Transverse colon (tissue), 4 donors: ENCODE results near the gene TRABD2B.

Experiments used
- EP300 ChIP-seq: sonication (generic); formaldehyde crosslinking; IDR thresholded peaks from one replicate; pipeline ENCODE4 v1.6.1; 2017; ENCODE audit warnings: antibody characterized with exemption, low read depth
- POLR2A ChIP-seq: fragments of 450-650 bp; IDR thresholded peaks from one replicate; pipeline ENCODE4 v1.6.1; 2016; ENCODE audit warnings: antibody characterized with exemption, mild to moderate bottlenecking, moderate library complexity
- POLR2AphosphoS5 ChIP-seq, 3 donors: sonication (generic); formaldehyde crosslinking; IDR thresholded peaks; one replicate each; pipeline ENCODE4 v1.6.1; 2016; ENCODE audit warnings: antibody characterized with exemption in 3 of 3
- TF ChIP-seq, protein P1 (sequence below), 5 experiments: fragments of 200-600 bp in 3 of 5; fragments of 450-650 bp in 2 of 5; sonication (generic) in 3 of 5; IDR thresholded peaks; 1 replicate in 2 of 5; 2 replicates in 3 of 5; pipeline ENCODE4 v1.5.1; 2016 to 2017; ENCODE audit warnings: antibody characterized with exemption in 5 of 5, inconsistent platforms in 3 of 5, mild to moderate bottlenecking in 2 of 5, moderate library complexity in 1 of 5

DNA sequence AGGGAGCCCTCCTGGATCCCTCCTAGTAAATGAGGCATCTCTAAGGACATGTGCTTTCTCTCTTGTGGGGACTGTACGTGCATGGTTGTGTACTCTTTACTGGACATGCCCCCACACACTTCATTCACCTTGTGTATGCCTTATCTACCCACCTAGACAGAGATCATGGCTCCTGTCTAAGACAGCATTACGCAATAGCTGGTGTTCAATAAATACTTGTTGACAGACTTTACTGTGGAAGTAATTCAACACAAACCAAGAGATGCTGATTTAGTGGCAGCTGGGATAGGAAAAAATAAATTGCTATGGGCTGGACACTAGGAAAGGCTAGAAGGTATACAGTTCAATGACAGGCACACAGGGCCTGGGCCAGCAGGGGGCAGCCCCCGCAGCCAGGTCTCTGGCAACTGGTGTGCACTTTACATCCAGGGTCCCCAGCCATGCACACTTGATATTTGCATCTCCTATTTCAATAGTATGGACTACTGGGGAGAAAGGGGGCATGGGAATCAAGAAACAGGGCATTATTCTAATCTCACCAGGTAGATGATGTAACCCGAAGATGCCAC, 24.2 kb downstream of the TRABD2B start:
- TF ChIP-seq, protein P1, sequence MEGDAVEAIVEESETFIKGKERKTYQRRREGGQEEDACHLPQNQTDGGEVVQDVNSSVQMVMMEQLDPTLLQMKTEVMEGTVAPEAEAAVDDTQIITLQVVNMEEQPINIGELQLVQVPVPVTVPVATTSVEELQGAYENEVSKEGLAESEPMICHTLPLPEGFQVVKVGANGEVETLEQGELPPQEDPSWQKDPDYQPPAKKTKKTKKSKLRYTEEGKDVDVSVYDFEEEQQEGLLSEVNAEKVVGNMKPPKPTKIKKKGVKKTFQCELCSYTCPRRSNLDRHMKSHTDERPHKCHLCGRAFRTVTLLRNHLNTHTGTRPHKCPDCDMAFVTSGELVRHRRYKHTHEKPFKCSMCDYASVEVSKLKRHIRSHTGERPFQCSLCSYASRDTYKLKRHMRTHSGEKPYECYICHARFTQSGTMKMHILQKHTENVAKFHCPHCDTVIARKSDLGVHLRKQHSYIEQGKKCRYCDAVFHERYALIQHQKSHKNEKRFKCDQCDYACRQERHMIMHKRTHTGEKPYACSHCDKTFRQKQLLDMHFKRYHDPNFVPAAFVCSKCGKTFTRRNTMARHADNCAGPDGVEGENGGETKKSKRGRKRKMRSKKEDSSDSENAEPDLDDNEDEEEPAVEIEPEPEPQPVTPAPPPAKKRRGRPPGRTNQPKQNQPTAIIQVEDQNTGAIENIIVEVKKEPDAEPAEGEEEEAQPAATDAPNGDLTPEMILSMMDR (IDR thresholded peaks at IDR 0.05), result no peak
- TF ChIP-seq POLR2A (no peak), POLR2AphosphoS5 (IDR thresholded peaks at IDR 0.05) (no peak), EP300 (no peak)
